Astrocyte of the spinal cord (primary cell): Measurements from ENCODE around the gene NAV1.

Source experiments
- DNase-seq: peaks from one replicate; pipeline ENCODE4 v3.0.0; 2011; ENCODE audit warnings: low read depth, low spot score
- H3K4me3 ChIP-seq: 2 replicates; pipeline ENCODE4 v1.5.1; 2011; ENCODE audit warnings: low read depth, mild to moderate bottlenecking, low read length, moderate library complexity
- in situ Hi-C: cut with HindIII; loops from 2 replicates; pipeline ENCODE4 v1.10.0; 2017; ENCODE audit warnings: low sequenced_read_pairs
- TF ChIP-seq, protein P1 (sequence below): IDR thresholded peaks from 2 replicates; pipeline ENCODE4 v1.5.1; 2012; ENCODE audit warnings: low read depth, mild to moderate bottlenecking, low read length, inconsistent platforms

NAV1 gene

DNA sequence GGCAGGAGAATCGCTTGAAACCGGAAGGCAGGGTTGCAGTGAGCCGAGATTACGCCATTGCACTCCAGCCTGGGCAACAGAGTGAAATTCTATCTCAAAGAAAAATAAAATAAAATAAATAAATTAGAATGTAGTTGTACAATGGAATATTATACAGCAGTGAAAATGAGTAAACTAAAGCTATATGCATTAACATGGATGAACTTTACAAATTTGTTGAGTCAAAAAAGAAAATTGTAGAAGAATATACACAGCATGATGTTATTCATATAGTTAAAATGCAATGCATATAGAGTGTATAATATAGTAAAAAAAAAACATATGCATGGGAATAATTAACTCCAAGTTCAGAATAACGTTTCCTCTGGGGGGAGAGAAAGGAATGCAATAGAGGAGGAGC lies 11.0 kb upstream of the NAV1 start:
- TF ChIP-seq, protein P1, sequence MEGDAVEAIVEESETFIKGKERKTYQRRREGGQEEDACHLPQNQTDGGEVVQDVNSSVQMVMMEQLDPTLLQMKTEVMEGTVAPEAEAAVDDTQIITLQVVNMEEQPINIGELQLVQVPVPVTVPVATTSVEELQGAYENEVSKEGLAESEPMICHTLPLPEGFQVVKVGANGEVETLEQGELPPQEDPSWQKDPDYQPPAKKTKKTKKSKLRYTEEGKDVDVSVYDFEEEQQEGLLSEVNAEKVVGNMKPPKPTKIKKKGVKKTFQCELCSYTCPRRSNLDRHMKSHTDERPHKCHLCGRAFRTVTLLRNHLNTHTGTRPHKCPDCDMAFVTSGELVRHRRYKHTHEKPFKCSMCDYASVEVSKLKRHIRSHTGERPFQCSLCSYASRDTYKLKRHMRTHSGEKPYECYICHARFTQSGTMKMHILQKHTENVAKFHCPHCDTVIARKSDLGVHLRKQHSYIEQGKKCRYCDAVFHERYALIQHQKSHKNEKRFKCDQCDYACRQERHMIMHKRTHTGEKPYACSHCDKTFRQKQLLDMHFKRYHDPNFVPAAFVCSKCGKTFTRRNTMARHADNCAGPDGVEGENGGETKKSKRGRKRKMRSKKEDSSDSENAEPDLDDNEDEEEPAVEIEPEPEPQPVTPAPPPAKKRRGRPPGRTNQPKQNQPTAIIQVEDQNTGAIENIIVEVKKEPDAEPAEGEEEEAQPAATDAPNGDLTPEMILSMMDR = no peak
- in situ Hi-C loops = no loop called here
- no peak overlapping the region for H3K4me3 ChIP-seq
- no peak for DNase-seq

DNA sequence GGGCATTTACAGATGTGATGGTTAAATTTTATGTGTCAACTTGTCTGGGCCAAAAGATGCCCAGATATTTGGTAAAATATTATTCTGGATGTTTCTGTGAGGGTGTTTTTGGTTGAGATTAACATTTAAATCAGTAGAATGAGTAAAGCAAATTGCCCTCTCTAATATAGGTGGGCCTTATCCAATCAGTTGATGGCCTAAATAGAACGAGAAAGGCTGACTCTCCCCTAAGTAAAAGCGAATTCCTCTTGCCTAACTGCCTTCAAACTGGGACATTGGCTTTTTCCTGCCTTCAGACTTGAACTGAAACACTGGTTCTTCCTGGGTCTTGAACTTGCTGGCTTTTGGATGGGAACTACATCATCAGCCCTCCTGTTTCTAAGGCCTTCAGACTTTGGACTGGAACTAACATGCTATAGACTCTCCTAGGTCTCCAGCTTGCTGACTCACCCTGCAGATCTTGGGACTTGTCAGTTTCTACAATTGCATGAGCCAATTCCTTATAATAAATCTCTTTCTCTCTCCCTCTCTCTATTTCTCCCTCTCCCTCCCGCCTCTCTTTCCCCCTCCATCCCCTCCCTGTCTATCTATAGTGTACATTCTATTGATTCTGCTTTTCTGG lies 10.2 kb upstream of the NAV1 start:
- no peak for DNase-seq
- no peak overlapping the region for H3K4me3 ChIP-seq
- TF ChIP-seq, protein P1 = no peak
- in situ Hi-C loops = no loop called here

DNA sequence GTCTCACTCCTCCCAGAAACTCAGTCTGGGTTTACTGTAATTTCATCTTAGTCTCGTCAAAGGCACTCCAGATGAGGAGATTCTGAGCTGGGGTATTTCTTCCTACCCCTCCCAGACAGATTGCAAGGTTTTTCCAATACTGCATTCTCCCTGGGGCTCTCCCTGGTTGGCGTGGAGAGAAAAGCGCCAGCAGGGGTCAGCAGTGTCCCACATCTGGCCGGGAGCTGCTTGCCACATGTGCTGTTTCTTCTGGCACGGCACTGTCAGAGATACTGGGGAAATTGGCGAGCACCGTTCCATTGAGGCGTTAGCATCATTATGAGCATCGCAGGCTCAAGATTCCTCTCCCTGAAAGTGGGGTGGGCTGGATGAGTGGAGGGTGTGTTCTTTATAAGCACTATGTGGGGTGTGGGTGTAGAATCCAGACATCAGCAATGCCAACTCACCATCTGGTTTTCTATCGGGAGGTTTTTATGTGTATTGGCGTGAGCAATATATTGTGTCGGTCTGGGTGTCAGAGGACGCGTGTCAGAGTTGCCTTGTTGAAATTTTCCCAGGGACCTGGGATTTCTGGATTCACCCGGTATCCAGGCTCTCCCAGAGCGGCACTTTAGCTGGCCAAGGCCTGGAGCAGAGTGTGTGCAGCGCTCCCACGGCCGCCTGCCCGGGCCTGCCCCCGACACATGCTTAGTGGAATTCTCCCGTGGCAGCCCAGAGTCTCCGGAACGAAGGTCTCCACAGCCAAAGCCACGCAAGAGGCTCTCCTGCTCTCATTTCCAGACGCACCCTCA lies 8.0 kb upstream of the NAV1 start:
- TF ChIP-seq, protein P1 = peak; percentile 91
- DNase-seq = peak; percentile 85

DNA sequence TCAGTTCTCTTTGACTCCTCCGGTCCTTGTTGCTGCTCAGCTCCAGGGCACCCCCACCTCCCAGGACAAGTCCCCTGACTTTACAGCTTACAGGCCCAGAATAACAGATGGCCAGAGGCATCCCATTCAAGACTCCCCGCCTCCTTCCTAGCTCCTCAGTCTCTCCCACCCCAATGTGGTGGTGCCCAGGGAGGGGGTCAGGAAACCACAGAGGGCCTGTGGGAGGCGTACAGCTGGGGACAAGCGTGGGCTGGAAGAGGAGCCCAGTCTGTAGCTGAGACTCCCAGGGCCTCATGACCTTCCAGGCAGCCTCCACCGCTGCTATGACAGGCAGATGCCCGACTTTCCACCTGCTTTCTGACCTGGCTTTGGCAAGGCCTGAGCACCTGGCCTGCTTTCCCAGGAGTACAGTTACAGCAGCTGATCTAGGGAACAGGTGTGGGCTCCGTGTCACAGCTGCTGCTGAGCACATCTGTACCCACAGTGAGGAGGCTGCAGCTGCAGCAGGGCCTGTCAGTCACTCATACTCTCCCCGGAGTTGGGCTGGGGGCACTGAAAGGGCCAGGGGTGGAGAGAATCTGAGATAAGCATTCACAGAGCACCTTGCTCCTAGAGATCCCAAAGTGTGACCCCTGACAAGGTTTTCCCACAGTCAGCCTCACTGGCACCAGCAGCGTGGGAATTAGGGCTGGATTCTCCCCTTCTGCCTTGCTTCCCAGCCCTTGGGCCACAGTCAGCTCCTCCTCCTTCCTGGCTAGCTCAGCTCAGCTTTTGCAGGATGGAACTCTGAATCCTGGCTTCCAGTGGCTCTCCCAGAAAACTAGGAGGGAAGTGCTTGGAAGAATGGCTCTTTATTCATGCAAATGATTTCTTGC lies 7.1 kb upstream of the NAV1 start:
- TF ChIP-seq, protein P1 = no peak
- in situ Hi-C loops = no loop called here
- DNase-seq = no peak
- no peak overlapping the region for H3K4me3 ChIP-seq

More for the DNA sequence above, 8.0 kb upstream of the NAV1 start:
- no peak overlapping the region for H3K4me3 ChIP-seq
- in situ Hi-C loops = no loop called here

DNA sequence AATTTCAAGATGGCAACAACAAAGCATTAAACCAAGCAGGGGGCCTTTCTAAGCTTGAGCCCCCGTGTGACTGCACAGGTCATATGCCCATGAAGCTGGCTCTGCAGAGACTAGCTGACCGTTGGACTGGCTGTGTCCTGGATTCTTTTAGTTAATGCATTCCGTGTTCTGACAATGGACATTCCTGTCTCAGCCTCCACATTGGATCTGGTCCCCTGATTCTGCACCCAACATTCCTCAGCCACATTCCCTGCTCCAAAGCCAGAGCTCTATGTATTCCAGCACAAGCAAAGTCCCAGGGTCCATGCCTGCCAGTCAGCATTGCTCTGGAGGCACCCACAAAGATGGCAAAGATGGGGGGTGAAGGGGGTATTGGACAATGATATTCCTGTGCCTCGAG lies 5.1 kb upstream of the NAV1 start:
- in situ Hi-C loops = no loop called here
- TF ChIP-seq, protein P1 = no peak
- H3K4me3 ChIP-seq = no peak overlapping the region
- no peak for DNase-seq
